ENCODE data around the gene PDE6H. TPM values are rescaled to one million over a fixed set of nuclear protein-coding genes. Genes with fewer than 3 reads are reported as not detected.

The PDE6H gene
- total RNA-seq, 2 experiments from 2014 or later: not detected

- H3K4me3 ChIP-seq (ENCODE audit: low read length): no peak overlapping the region
- H3K27ac ChIP-seq (ENCODE audit: low read depth in 1 of 2, low read length in 2 of 2): no peak overlapping the region
- no peak overlapping the region for H3K27ac Mint-ChIP-seq
- H3K4me1 ChIP-seq (ENCODE audit: insufficient read depth, low read length): peaks cover 17% of the 10 kb centered on the region
- no peaks in the 10 kb centered on the region for H3K9me3 ChIP-seq (ENCODE audit: control insufficient read depth in 1 of 2, insufficient read depth in 1 of 2, low read length in 2 of 2)
- TF ChIP-seq, protein P1, sequence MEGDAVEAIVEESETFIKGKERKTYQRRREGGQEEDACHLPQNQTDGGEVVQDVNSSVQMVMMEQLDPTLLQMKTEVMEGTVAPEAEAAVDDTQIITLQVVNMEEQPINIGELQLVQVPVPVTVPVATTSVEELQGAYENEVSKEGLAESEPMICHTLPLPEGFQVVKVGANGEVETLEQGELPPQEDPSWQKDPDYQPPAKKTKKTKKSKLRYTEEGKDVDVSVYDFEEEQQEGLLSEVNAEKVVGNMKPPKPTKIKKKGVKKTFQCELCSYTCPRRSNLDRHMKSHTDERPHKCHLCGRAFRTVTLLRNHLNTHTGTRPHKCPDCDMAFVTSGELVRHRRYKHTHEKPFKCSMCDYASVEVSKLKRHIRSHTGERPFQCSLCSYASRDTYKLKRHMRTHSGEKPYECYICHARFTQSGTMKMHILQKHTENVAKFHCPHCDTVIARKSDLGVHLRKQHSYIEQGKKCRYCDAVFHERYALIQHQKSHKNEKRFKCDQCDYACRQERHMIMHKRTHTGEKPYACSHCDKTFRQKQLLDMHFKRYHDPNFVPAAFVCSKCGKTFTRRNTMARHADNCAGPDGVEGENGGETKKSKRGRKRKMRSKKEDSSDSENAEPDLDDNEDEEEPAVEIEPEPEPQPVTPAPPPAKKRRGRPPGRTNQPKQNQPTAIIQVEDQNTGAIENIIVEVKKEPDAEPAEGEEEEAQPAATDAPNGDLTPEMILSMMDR (IDR thresholded peaks at IDR 0.05): no peak
- no peaks in the 10 kb centered on the region for H3K27me3 ChIP-seq (ENCODE audit: control insufficient read depth in 1 of 2, insufficient read depth in 2 of 2, low read length in 2 of 2)
- H3K4me3 Mint-ChIP-seq: no peak overlapping the region
- ATAC-seq (ENCODE audit: poor library complexity) (no peak), DNase-seq (no peak)
- H3K4me1 Mint-ChIP-seq (ENCODE audit: low read depth): peaks cover 43% of the 10 kb centered on the region
- intact Hi-C loops (cut with DNase I, micrococcal nuclease): no loop called here
- H3K36me3 Mint-ChIP-seq (ENCODE audit: low read depth): peaks cover 95% of the 10 kb centered on the region
- no peaks in the 10 kb centered on the region for H3K27me3 Mint-ChIP-seq
- peaks cover 82% of the 10 kb centered on the region for H3K36me3 ChIP-seq (ENCODE audit: insufficient read depth, low read length)
- H3K9me3 Mint-ChIP-seq: peaks cover 3% of the 10 kb centered on the region
- CTCF ChIA-PET: interaction anchor here (1.2 to 3.6 kb wide), 2 partner anchors 60 to 61 kb away, joined by 5 to 30 read pairs; no protein-coding TSS in a partner anchor
- POLR2A ChIA-PET: interaction anchor here (0.6 to 3.7 kb wide), 4 partner anchors 10 to 60 kb away, joined by 3 to 19 read pairs (median 10); no protein-coding TSS in a partner anchor
These were observed 37.8 kb upstream of the PDE6H start for GRCh38 chr12:14935031-14935430.

DNA sequence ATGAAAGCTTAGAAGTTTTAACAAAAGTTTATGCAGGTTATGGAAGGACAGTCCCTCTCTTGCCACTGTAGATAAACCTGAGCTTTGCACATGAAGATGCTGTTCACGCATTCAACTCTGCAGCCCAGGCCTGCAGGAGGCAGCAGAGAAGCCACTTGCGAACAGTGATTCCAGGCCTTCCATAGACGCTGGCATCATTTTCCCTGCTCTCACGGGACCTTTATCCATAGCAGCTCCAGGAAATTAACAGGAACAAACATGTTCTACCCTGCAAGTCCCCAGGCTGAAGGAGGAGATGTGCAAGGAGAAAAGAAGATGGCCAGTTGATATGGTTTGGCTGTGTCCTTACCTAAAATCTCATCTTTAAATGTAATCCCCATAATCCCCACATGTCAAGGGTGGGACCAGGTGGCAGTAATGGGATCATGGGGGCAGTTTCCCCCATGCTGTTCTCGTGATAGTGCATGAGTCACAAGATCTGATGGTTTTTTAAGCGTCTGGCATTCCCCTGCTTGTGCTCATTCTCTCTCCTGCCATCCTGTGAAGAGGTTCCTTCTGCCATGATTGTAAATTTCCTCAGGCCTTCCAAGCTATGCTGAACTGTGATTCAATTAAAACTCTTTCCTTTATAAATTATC, 36.5 kb upstream of the PDE6H start:
- TF ChIP-seq, protein P1 (IDR thresholded peaks at IDR 0.05): peak; percentile 50
- peaks cover 95% of the 10 kb centered on the region for H3K36me3 Mint-ChIP-seq (ENCODE audit: low read depth)

GRCh38 chr12:14937014-14937413, 35.8 kb upstream of the PDE6H start:
- Histone ChIP-seq H3K27ac (ENCODE audit: low read depth in 1 of 2, low read length in 2 of 2) (no peak overlapping the region), H3K36me3 (ENCODE audit: insufficient read depth, low read length) (peaks cover 83% of the 10 kb centered on the region), H3K4me1 (ENCODE audit: insufficient read depth, low read length) (peaks cover 17% of the 10 kb centered on the region), H3K9me3 (ENCODE audit: control insufficient read depth in 1 of 2, insufficient read depth in 1 of 2, low read length in 2 of 2) (no peaks in the 10 kb centered on the region), H3K27me3 (ENCODE audit: control insufficient read depth in 1 of 2, insufficient read depth in 2 of 2, low read length in 2 of 2) (no peaks in the 10 kb centered on the region), H3K4me3 (ENCODE audit: low read length) (no peak overlapping the region)
- intact Hi-C loops (cut with DNase I, micrococcal nuclease): loop anchor here (2.0 kb wide), 3 partner anchors 20 to 90 kb away; no protein-coding TSS in a partner anchor
- ATAC-seq (ENCODE audit: poor library complexity) (no peak), DNase-seq (no peak)
- ChIA-PET CTCF (interaction anchor here (0.8 to 3.6 kb wide), 4 partner anchors 9 to 58 kb away, joined by 3 to 30 read pairs (median 4); no protein-coding TSS in a partner anchor), POLR2A (interaction anchor here (1.2 to 7.7 kb wide), 10 partner anchors 8 to 166 kb away, joined by 3 to 71 read pairs (median 8); partner anchors contain the start of gene ARHGDIB)
- TF ChIP-seq, protein P1 (IDR thresholded peaks at IDR 0.05): no peak
- H3K27ac Mint-ChIP-seq: peak overlapping the region; percentile 18
- peaks cover 57% of the 10 kb centered on the region for H3K4me1 Mint-ChIP-seq (ENCODE audit: low read depth)
- H3K27me3 Mint-ChIP-seq: no peaks in the 10 kb centered on the region
- H3K4me3 Mint-ChIP-seq: no peak overlapping the region
- H3K36me3 Mint-ChIP-seq (ENCODE audit: low read depth): peaks cover 95% of the 10 kb centered on the region
- H3K9me3 Mint-ChIP-seq: peaks cover 3% of the 10 kb centered on the region

More for the DNA sequence above, 36.5 kb upstream of the PDE6H start:
- POLR2A ChIA-PET: interaction anchor here (0.9 to 7.7 kb wide), 9 partner anchors 9 to 166 kb away, joined by 3 to 71 read pairs (median 9); partner anchors contain the start of gene ARHGDIB
- peaks cover 3% of the 10 kb centered on the region for H3K9me3 Mint-ChIP-seq
- no peak for ATAC-seq (ENCODE audit: poor library complexity)
- H3K27ac Mint-ChIP-seq: no peak overlapping the region
- intact Hi-C loops (cut with DNase I, micrococcal nuclease): loop anchor here (2.0 kb wide), 3 partner anchors 20 to 90 kb away; no protein-coding TSS in a partner anchor
- Histone ChIP-seq H3K9me3 (ENCODE audit: control insufficient read depth in 1 of 2, insufficient read depth in 1 of 2, low read length in 2 of 2) (no peaks in the 10 kb centered on the region), H3K4me1 (ENCODE audit: insufficient read depth, low read length) (peaks cover 17% of the 10 kb centered on the region), H3K4me3 (ENCODE audit: low read length) (no peak overlapping the region), H3K27me3 (ENCODE audit: control insufficient read depth in 1 of 2, insufficient read depth in 2 of 2, low read length in 2 of 2) (no peaks in the 10 kb centered on the region), H3K27ac (ENCODE audit: low read depth in 1 of 2, low read length in 2 of 2) (no peak overlapping the region), H3K36me3 (ENCODE audit: insufficient read depth, low read length) (peaks cover 83% of the 10 kb centered on the region)
- no peaks in the 10 kb centered on the region for H3K27me3 Mint-ChIP-seq
- CTCF ChIA-PET: interaction anchor here (0.6 to 3.6 kb wide), 5 partner anchors 9 to 131 kb away, joined by 3 to 30 read pairs (median 3); partner anchors contain the start of gene PDE6H
- H3K4me1 Mint-ChIP-seq (ENCODE audit: low read depth): peaks cover 56% of the 10 kb centered on the region
- peak in 3 of 14 experiments; percentile 43 to 51 (median 50) for DNase-seq
- H3K4me3 Mint-ChIP-seq: no peak overlapping the region
